ENCODE measurements around the gene GREB1L.
"Not testable (repeated sequence)": the region's sequence is repeated elsewhere in the genome, so short reads cannot be mapped to it uniquely, and the experiment has no call there.

GREB1L gene

DNA sequence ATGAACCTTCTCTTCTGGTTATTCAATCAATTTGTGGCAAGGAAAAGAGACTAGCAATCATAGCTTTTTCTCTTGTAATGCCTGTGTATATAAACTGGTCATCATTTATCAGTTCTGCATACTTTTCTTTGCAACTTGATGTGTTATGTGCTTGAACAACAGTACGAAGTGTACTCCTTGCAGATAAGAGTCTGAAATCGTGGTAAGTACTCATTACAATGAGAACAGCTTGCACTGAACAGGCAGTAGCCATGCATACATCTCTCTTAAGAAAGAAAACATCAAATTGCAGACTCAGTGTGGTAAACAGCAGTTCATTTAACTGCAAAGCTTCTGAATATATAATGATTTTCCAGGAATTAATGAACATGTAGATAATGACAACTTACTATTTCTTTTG lies 64.3 kb downstream of the GREB1L start:
- no peak for DNase-seq (ENCODE audit: low read depth)

GRCh38 chr18:21307578-21307977 lies 65.5 kb downstream of the GREB1L start:
- no peak for DNase-seq (ENCODE audit: low read depth)

DNA sequence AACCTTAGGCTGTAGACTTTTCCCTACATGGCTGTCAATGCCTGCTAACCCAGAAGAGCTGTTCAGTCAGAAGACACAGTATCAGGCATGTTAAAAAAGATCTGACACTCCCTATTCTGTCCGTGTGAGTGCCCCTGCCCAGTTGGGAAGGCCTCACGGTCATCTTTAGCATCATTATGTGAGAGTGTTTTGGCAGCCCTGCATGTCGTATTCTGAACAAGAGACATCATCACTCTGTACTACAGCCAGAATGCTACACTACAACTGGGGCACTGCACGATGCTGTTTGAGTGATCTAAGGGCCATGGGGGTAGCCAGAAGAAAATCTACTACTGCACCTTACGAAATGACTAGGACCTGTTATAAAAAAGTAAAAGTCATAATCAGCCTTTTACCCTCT lies 67.2 kb downstream of the GREB1L start:
- no peak for DNase-seq (ENCODE audit: low read depth)

- not testable (repeated sequence) for DNase-seq (ENCODE audit: low read depth)
These were observed 69.9 kb downstream of the GREB1L start for GRCh38 chr18:21311980-21312379.

GRCh38 chr18:21313576-21313975 lies 71.5 kb downstream of the GREB1L start:
- no peak for DNase-seq (ENCODE audit: low read depth)

- no peak for DNase-seq (ENCODE audit: low read depth)
These were observed 72.7 kb downstream of the GREB1L start for GRCh38 chr18:21314724-21315123.

DNA sequence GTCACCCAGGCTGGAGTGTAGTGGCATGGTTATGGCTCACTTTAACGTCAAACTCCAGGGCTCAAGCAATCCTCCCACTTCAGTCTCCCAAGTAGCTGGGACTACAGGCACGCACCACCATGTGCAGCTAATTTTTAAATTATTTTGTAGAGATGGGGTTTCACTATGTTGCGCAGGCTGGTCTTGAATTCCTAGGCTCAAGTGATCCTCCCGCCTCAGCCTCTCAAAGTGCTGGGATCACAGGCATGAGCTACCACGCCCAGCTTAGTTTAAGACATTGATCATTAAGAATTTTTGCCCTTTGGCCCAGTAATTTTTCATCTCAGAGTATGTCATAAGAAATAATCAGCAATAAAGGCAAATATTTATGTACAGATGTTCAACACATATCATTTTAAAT lies 73.1 kb downstream of the GREB1L start:
- DNase-seq (ENCODE audit: low read depth), result not testable (repeated sequence)

DNA sequence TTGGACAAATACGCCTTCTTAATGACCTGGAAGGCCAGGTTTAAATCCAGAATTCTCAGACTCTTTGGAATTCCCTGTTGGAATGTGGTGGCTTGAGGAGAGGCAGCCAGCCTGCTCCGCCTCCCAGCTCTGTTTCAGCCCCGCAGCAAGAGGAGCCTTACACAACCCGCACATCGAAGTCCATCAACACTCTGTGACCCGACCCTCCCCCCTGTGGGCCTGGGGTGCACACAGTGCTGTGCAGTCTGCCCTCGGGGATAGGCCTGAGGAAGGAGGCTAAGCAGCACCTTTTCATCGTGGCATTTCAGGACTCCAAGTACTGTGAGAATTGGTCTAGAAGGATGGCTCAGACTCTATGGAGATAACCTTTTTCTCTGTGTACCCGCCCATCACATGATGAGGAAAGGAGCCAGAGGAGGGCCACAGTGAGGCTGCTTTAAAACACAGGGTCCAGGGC lies 73.7 kb downstream of the GREB1L start:
- no peak for DNase-seq (ENCODE audit: low read depth)

DNA sequence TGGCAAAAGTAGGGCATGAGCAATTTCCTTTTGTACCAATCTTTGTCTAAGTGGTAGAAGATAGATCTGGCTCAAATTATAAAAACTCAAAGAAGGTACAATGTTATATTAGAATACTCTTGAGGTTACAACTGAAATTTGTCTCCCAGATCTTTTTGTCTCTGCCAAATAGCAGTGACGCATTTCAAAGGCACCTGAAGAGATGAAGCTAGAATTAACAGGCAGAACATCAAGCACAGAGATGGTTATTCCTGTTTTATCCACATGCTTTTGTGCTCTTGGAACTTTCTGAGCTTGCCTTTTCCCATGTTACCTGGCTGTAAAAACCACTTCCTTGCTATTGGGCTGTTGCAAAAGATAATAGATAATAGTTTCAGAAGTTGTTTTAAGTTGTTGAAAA lies 74.3 kb downstream of the GREB1L start:
- DNase-seq (ENCODE audit: low read depth), result no peak

DNA sequence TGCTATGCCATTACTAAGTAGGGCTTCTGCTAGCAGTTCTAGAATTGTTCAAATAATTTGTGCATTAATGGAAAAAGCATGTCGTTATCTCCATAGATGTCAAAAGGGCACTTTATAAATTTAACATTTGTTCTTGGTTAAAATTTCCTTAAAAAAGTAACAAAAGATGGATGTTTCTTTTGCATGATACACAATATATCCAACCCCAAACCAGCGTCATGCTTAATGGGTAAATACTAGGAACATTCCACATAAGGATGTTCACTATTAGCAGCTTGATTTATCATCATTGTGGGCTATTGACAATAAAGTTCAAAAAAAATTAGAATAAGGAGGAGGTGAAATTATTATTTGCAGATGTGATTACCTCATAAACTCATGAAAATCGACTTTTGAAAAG lies 79.7 kb downstream of the GREB1L start:
- no peak for DNase-seq (ENCODE audit: low read depth)

- no peak for DNase-seq (ENCODE audit: low read depth)
These were observed 85.1 kb downstream of the GREB1L start for GRCh38 chr18:21327101-21327500.

DNA sequence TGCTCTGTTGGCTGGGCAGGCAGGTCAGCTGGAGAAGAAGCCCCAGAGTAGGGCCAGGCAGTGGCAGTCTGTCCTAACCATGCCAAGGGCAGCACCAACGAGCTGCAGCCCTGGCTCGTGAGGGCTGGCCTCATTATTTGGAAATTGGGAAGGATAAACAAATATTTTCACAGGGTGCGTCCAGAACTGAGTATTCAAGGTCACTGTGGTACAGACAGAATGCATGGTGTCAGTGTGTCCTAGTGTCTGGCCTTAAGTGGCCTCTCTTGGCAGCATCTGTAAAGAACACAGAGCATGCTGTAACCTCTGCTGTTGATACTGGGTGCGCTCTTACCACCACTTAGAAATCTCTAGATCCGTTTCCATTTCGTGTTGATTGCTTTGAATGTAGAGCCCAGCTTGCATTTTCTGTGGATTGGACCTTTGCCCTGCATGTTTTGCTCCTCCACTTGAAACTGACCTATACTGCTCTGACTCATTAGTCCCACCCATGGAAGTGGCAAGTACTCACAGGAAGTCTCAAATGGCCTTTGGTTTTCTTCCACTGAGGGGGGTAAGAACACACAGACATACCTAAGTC lies 88.2 kb downstream of the GREB1L start:
- DNase-seq (ENCODE audit: low read depth), result no peak

GRCh38 chr18:21331065-21331464 lies 89.0 kb downstream of the GREB1L start:
- no peak for DNase-seq (ENCODE audit: low read depth)

GRCh38 chr18:21335927-21336488 lies 94.0 kb downstream of the GREB1L start:
- no peak for DNase-seq (ENCODE audit: low read depth)

DNA sequence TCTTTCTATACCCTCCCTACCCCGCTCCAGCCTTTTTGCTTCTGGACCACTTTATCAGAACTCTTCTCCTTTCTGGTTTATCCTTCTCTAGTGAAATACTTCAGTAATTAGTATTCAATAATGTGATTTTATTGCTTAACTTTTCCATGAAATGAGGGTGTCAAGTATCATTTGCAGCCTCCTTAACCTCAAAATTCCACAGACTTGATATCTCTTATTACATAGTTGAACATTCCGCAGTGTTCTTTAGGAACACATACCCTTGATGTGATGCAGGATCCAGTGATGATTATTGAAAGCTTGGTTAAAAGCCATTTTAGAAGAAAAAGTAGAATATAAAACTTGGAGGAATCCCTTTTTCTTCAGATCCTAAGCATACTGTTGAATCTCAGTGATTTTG lies 94.8 kb downstream of the GREB1L start:
- no peak for DNase-seq (ENCODE audit: low read depth)

- no peak for DNase-seq (ENCODE audit: low read depth)
These were observed 99.1 kb downstream of the GREB1L start for GRCh38 chr18:21341141-21341540.

GRCh38 chr18:21342372-21342771 lies 100.3 kb downstream of the GREB1L start:
- no peak for DNase-seq (ENCODE audit: low read depth)

GRCh38 chr18:21344860-21345259 lies 102.8 kb downstream of the GREB1L start:
- no peak for DNase-seq (ENCODE audit: low read depth)

DNA sequence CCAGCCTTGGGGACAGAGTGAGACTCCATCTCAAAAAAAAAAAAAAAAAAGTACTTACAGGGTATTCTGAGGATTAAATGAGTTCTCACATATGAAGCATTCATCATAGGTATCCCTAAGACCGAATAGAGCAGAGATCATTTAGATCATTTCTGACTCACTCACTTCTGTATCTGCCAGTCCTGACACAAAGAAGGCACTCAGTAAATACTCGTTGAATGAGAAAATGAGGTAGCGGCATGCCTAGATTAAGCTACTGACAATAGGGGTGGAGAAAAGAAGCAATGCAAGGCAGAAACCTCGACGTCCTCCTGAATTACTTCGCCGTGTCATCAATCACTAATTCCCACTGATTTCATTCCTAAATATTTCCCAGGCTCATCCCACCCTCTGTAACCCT lies 103.8 kb downstream of the GREB1L start:
- no peak for DNase-seq (ENCODE audit: low read depth)

GRCh38 chr18:21359746-21360145 lies 117.7 kb downstream of the GREB1L start:
- no peak for DNase-seq (ENCODE audit: low read depth)

DNA sequence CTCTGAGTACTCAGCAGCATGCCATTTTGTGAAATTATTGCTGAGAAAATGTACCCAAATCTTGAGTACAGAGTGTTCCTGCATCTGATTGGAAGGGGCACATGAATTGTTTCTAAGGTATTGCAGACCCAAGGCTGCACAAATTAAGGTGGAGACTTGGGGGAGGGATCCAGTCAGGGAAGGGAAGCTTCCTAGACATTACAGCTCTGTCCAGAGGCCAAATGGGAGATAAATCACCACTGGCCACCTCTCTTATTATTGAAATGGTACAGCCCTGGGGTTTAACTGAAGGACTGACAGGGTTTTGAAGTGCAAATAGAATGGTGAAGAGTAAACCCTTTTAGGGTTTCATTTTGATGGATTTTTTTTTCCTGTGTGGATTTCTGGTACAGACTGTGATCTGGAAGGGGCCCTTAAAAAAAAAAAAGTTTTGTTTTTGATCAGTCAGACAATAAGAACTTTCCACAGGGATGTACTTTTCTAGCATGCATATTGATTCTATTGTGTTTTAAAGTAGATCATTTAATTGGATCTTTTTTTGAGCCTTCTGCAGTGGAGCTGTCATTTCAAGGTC lies 119.4 kb downstream of the GREB1L start:
- no peak for DNase-seq (ENCODE audit: low read depth)

- DNase-seq (ENCODE audit: low read depth), result no peak
These were observed 120.8 kb downstream of the GREB1L start for GRCh38 chr18:21362831-21363230.

GRCh38 chr18:21363348-21363747 lies 121.3 kb downstream of the GREB1L start:
- no peak for DNase-seq (ENCODE audit: low read depth)

- no peak for DNase-seq (ENCODE audit: low read depth)
These were observed 122.4 kb downstream of the GREB1L start for GRCh38 chr18:21364471-21364870.
